Ascending aorta (tissue), 2 donors: ENCODE data around the gene CCNK. TPM values are rescaled to one million over a fixed set of nuclear protein-coding genes. Genes with fewer than 3 reads are reported as not detected.

Experiments used
- DNase-seq, 2 donors: peaks; one replicate each; pipeline ENCODE4 v3.0.0-alpha.2; 2019; ENCODE audit warnings: low spot score in 2 of 2
- H3K27ac ChIP-seq, 2 donors: fragments of 200-600 bp; sonication (generic); one replicate each; pipeline ENCODE4 v1.5.1; 2016 to 2017; ENCODE audit warnings: mild to moderate bottlenecking in 1 of 2
- H3K27me3 ChIP-seq: fragments of 200-600 bp; sonication (generic); one replicate; pipeline ENCODE4 v1.5.1; 2017
- H3K36me3 ChIP-seq, 2 donors: fragments of 200-600 bp; sonication (generic); one replicate each; pipeline ENCODE4 v1.5.1; 2016
- H3K4me1 ChIP-seq, 2 donors: fragments of 200-600 bp; sonication (generic); one replicate each; pipeline ENCODE4 v1.5.1; 2016 to 2017; ENCODE audit warnings: mild to moderate bottlenecking in 1 of 2
- H3K4me3 ChIP-seq, 2 donors: fragments of 200-600 bp; sonication (generic); one replicate each; pipeline ENCODE4 v1.5.1; 2016 to 2017; ENCODE audit warnings: mild to moderate bottlenecking in 1 of 2
- H3K9me3 ChIP-seq, 2 donors: fragments of 200-600 bp; sonication (generic); one replicate each; pipeline ENCODE4 v1.5.1; 2016
- CTCF ChIP-seq, 3 experiments: fragments of 200-600 bp in 2 of 3; fragments of 450-650 bp in 1 of 3; sonication (generic) in 2 of 3; IDR thresholded peaks; one replicate each; pipeline ENCODE4 v1.5.1; 2016 to 2019; ENCODE audit warnings: antibody characterized with exemption in 3 of 3, mild to moderate bottlenecking in 1 of 3, moderate library complexity in 1 of 3
- intact Hi-C: fragments of 100-400 bp; cut with DNase I; formaldehyde crosslinking; loops from one replicate; pipeline ENCODE4 v1.15.1; 2023
- total RNA-seq: library from RNA; depleted of rRNA; stranded (reverse); fragments of >200 nt; gene quantifications from one replicate; pipeline ENCODE4 v1.1.0, GENCODE V29; 2016

CCNK gene
- total RNA-seq, 1 donor from 2014 or later, result 21.9 TPM

GRCh38 chr14:99460793-99461192 lies 20.4 kb upstream of the CCNK start:
- no peak for TF ChIP-seq CTCF (IDR thresholded peaks at IDR 0.05)
- Histone ChIP-seq H3K36me3 (peaks cover 34 to 87% of the 10 kb centered on the region in 2 donors), H3K9me3 (no peaks in the 10 kb centered on the region), H3K27ac (no peak overlapping the region), H3K4me3 (no peak overlapping the region), H3K27me3 (no peaks in the 10 kb centered on the region), H3K4me1 (no peaks in the 10 kb centered on the region)
- intact Hi-C loops, result no loop called here
- no peak for DNase-seq

DNA sequence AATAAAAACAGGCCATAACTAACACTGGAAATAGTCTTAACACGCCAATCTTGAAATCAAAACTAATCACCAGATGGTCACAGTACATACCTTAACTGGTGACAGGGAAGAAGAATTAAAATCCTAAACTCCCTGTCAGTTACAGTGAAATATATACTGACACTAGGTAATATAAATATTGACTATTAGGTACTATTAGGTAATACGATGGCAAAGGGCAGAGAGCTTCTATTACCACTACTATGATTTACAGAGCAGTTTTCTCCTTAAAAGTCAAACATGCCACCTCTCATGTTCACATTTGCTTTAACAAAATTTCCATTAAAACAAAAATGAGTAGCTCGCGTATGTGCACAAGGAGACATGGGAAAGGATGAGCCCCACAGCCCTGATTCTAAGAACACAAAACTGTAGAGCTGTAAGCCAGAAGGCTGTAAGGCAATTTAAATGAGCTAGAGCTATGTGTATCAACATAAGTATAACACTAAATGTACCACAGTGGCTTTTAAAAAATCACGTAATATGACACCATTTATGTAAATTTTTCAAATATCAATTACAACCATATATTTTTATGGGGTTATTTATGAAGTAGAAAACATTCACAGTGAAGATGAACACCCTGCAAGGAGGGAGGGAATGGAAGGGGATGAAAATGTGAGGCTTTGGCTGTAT lies 19.7 kb upstream of the CCNK start:
- TF ChIP-seq CTCF (IDR thresholded peaks at IDR 0.05), result no peak
- intact Hi-C loops, result no loop called here

DNA sequence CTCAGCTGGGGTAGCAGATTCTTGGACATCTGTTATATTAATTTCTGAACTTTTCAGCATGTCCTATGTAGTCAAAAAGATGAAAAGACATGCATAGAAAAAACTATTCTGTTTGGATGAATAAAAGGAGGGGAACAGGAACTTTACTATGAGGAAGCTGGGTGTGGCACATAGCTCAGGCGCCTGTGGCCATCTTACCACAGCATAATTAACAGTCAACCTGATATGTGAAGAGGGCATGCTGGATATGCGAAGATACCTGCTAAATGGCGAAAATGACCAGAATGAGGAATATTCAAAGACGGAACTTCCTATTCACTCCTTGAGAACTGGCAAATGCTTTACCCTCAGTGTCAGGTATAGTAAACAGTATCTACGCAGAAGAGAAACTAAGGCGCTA lies 19.0 kb upstream of the CCNK start:
- H3K27me3 ChIP-seq, result no peaks in the 10 kb centered on the region
- H3K36me3 ChIP-seq, result peaks cover 31 to 73% of the 10 kb centered on the region in 2 donors
- H3K4me1 ChIP-seq, result no peaks in the 10 kb centered on the region
- TF ChIP-seq CTCF (IDR thresholded peaks at IDR 0.05), result no peak
- H3K4me3 ChIP-seq, result no peak overlapping the region
- intact Hi-C loops, result no loop called here
- no peaks in the 10 kb centered on the region for H3K9me3 ChIP-seq
- no peak overlapping the region for H3K27ac ChIP-seq
- no peak for DNase-seq

More for the DNA sequence above, 19.7 kb upstream of the CCNK start:
- H3K4me3 ChIP-seq, result no peak overlapping the region
- no peaks in the 10 kb centered on the region for H3K27me3 ChIP-seq
- peaks cover 32 to 79% of the 10 kb centered on the region in 2 donors for H3K36me3 ChIP-seq
- H3K4me1 ChIP-seq, result no peaks in the 10 kb centered on the region
- DNase-seq, result no peak
- no peaks in the 10 kb centered on the region for H3K9me3 ChIP-seq
- H3K27ac ChIP-seq, result no peak overlapping the region

- H3K27ac ChIP-seq, result no peak overlapping the region
- no peaks in the 10 kb centered on the region for H3K9me3 ChIP-seq
- H3K4me3 ChIP-seq, result no peak overlapping the region
- no peak for TF ChIP-seq CTCF (IDR thresholded peaks at IDR 0.05)
- no peaks in the 10 kb centered on the region for H3K27me3 ChIP-seq
- intact Hi-C loops, result no loop called here
- no peaks in the 10 kb centered on the region for H3K4me1 ChIP-seq
- H3K36me3 ChIP-seq, result peaks cover 23 to 60% of the 10 kb centered on the region in 2 donors
- no peak for DNase-seq
Observed at GRCh38 chr14:99463974-99464373, 17.2 kb upstream of the CCNK start.

DNA sequence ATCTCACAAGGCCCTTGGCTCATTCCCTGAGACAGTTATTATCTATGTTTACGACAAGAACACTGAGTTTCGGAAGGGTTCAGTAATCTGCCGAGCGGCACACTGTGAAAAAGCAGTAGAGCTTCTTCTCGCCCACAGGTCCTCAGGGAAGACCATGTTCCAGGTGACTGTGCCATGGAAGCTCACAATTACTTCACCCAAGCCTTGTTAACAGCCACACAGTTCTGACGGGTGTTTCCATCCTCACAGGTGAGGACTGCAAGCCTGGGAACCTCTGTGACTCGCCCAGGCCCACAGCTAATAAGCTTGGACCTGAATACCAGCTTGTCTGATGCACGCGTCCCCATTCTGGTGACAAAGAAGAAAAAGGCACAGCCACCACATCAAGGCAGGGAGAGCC lies 15.9 kb upstream of the CCNK start:
- DNase-seq, result no peak
- H3K27me3 ChIP-seq, result no peaks in the 10 kb centered on the region
- TF ChIP-seq CTCF (IDR thresholded peaks at IDR 0.05), result no peak
- H3K9me3 ChIP-seq, result no peaks in the 10 kb centered on the region
- H3K36me3 ChIP-seq, result peaks cover 22 to 52% of the 10 kb centered on the region in 2 donors
- H3K4me3 ChIP-seq, result no peak overlapping the region
- H3K27ac ChIP-seq, result no peak overlapping the region
- intact Hi-C loops, result no loop called here
- no peaks in the 10 kb centered on the region for H3K4me1 ChIP-seq

DNA sequence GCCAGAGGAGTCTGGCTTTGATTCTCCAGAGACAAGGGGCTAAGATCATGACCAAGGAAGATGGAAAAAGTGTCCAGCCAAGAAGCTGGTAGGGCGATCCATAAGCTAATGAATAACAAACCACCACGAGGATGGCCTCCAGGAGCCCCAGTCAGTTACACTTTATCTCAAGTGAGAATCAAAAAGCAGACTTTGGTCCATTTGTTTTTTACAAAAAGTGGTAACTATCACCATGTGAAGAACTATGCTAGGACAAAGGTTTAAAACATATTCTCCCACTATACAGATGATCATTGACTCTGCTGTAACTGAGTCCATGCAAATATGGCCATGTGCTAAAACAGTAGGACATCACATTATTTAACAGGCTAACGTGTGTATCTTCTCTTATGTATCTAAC lies 14.5 kb upstream of the CCNK start:
- intact Hi-C loops, result no loop called here
- Histone ChIP-seq H3K27me3 (no peaks in the 10 kb centered on the region), H3K4me3 (no peak overlapping the region), H3K9me3 (no peaks in the 10 kb centered on the region), H3K27ac (no peak overlapping the region), H3K36me3 (peaks cover 19 to 39% of the 10 kb centered on the region in 2 donors), H3K4me1 (no peaks in the 10 kb centered on the region)
- TF ChIP-seq CTCF (IDR thresholded peaks at IDR 0.05), result no peak
- no peak for DNase-seq
